HG02884 (cell line): ENCODE measurements around the gene CTSD.

Experiments used
- ATAC-seq: cut with Tn5 transposase; IDR thresholded peaks from one replicate; pipeline ENCODE4 v1.9.1; 2021; ENCODE audit warnings: mild to moderate bottlenecking, moderate library complexity; ENCODE audit not compliant: unreplicated experiment

Gene CTSD

GRCh38 chr11:1746511-1746931 is 17.2 kb downstream of the CTSD start:
- ATAC-seq: no peak

DNA sequence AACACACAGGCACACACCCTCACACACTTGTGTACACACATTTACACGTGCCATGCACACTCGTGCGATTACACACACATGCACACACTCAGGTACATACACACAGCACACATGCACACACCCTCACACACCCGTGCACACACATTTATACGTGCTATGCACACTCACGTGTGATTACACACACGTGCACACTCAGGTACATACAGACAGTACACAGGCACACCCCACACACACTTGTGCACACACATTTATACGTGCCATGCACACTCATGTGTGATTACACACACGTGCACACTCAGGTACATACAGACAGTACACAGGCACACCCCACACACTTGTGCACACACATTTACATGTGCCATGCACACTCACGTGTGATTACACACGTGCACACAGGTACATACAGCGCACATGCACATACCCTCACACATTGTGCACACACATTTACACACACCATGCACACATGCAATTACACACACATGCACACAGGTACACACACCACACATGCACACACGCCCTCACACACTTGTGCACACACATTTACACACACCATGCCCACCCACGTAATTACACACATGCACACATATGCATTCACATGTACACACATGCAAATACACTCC is 17.9 kb downstream of the CTSD start:
- no peak for ATAC-seq

GRCh38 chr11:1744891-1745700 is 18.6 kb downstream of the CTSD start:
- no peak for ATAC-seq

DNA sequence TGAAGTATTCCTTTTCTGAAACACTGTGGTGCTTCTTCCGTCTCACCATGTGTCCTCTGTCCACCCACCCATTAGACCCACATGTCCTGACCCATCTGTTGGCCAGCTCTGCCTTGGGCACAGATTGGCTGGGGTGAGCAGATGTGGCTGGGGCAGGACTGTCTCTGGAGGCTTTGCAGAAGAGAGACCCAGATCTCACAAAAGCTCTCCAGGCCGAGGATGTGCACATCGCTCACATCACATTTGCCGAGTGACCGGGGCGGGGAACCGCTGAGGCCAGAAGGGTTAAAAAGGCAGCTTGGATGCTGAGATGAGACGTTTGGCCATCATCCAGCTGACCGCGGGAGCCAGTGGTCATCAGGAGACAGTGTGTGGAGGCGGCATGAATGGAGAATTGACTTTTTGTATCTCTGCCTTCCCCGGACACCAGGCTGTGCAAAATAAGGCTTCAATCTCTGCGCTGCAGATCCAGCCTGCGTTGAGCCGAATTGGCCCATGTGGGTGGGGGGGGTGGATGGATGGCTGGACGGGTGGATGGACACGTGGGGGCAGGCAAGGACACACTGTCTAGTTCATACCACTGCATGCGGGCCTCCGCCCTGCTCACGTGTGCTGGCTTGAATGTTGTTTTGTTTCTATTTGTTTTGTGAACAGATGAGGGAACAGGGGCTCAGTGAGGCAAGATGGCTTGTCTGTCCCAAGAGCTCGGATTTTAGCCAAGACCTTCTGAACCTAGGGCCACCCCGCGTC is 19.4 kb downstream of the CTSD start:
- ATAC-seq: no peak

DNA sequence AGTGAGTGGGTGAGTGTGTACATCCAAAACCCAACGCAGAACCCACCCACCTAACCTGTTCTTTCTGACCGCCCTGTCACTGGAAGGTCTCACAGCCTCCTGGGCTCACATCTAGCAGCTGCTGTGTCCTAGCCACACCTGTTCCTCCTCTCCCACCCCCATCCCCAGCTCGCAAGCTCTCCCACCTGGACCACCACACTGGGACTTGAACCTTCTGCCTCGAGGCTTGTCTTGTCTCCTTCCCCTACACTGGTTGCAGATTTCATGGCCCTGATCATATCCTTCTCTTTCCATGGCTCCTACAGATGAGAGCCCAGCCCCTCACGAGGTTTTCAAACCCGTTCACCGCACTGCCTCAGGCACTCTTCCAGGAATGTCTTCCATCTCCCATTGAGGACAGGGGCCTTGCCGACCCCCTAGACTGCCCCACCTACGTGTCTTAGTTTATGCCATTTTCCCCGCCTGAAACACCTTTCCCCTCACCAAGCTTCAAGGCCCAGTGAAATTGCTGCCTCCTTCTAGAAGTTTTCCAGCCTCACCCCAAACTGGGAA is 20.1 kb downstream of the CTSD start:
- no peak for ATAC-seq

GRCh38 chr11:1742869-1743584 is 20.7 kb downstream of the CTSD start:
- no peak for ATAC-seq

- ATAC-seq: no peak
These were observed 21.4 kb downstream of the CTSD start for GRCh38 chr11:1742371-1742770.

GRCh38 chr11:1741741-1742140 is 22.0 kb downstream of the CTSD start:
- ATAC-seq: no peak

DNA sequence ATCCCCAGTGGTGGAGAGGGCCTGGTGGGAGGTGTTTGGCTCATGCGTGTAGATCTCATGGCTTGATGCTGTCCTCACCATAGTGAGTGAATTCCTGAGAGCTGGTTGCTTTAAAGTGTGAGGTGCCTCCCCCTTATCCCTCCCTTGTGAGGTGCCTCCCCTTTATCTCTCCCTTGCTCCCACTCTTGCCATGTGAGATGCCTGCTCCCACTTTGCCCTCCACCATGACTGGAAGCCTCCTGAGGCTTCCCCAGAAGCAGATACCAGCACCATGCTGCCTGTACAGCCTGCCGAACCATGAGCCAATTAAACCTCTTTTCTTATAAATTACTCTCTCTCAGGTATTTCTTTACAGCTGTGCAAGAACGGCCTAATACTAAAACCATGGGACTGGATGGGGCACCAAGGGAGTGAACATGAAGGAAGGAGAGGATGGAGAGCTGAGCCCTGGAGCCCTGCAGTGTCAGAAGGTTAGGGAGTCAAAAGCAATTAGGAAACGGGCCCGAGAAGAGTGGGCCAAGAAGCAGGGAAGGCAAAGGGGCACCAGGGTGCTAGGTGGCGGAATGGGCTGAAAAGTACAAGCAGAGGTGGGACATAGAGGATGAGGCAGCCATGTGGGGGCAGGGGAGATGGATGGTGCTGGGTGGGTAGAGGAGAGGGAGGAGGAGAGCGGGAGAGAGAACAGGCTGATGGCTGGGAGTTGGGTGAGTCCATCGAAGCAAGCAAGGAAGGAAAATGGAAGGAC is 22.8 kb downstream of the CTSD start:
- no peak for ATAC-seq

DNA sequence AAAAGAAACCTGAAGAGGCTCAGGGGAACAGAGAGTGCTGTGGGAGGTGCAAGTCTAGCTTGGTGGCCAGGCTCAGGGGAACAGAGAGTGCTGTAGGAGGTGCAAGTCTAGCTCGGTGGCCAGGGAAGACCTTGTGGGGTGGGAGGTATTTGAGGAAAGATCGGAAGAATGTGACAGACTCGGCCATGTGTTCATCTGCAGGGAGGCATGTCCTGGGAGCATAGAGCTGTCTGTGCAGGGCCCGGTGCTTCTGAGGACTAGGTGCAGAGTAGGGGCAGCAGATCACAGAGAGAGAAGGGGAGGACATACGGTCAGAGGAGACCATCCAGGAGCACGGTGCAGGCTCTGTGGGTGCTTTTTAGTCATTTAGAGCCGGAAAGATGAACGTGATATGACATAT is 24.2 kb downstream of the CTSD start:
- ATAC-seq: no peak

DNA sequence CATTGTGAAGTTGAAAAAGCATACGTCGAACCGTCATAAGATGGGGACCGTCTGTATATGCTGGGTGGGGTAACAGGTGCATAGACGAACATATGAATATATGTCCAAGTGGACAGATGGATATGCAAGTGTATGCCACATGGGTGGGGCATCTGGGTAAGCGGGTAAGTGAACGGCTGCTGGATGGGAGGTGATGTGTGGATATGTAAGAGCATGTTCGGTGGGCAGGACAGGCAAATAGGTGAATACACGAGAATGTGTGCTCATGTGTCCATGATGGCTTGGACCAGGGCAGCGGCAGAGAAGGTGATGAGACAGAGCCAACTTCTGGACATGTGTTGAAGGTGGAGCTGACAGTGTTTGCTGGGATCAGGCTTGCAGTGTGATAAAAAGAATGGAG is 25.3 kb downstream of the CTSD start:
- ATAC-seq: no peak

DNA sequence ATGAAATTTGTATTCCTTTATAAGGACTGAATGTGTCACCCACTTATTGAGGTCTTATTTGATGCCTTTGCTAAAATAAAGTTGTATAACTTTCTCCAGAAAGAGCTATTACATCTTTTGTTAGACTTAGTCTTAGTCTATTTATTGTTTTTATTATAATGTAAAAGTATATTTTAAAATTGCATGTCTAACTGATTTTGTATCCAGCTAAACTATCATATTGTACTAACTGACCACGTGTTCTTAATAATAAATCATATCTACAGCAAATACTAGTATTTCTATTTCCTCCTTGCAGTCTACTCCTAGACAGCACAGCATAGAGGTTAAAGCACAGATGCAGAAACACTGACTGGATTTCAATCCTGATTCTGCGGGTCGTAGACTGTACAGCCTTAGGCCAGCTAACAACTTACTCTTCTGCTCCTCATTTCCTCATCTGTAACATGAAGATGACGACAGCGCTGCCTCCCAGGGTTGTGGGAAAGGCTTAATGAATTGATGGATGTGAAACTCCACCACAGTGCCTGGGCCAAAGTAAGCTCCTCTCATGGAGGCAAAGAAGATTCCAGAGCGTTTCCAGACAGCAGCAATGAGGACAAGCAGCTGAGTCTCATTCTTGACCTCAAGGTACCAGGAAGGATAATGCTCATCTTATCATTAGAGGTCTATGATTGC is 26.5 kb downstream of the CTSD start:
- no peak for ATAC-seq

DNA sequence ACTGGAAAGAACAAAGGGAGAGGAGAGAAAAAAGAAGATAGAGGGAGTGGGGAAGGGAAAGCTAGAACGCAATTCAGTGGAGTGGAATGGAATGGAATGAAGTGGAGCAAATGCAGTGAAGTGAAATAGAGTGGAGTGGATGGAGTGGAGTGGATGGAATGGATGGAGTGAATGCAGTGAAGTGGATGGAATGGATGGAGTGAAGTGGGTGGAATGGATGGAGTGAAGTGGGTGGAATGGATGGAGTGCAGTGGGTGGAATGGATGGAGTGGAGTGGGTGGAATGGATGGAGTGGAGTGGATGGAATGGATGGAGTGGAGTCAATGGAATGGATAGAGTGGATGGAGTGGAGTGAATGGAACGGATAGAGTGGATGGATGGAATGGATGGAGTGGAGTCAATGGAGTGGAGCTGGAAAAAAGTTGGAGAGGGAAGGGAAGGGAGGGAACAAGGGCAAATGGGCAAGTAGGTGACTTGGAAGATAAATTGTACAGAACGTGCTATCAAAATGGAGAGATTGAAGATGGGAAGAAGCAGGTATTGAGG is 27.2 kb downstream of the CTSD start:
- ATAC-seq: no peak

GRCh38 chr11:1735271-1735670 is 28.5 kb downstream of the CTSD start:
- no peak for ATAC-seq

DNA sequence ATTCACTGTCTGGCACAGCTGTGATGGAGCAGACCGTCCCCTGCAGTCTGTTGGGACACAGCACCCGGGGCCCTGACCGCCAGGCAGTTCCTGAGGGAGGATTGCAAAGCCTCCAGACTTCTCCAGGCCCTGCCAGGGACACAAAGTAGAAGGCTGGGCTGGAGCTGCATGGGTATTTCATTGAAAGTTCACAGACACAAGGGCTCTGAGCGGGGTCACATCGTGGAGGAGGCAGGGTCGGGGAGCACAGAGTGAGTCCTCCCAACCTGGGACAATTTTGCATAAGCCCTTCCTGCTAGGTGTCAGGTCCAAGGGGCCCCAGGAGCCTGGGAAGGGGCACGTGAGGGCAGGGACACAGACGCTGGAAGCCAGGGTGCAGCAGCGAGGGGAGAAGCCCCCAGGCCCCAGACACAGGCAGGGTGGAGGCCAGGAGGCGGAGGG is 29.1 kb downstream of the CTSD start:
- no peak for ATAC-seq

DNA sequence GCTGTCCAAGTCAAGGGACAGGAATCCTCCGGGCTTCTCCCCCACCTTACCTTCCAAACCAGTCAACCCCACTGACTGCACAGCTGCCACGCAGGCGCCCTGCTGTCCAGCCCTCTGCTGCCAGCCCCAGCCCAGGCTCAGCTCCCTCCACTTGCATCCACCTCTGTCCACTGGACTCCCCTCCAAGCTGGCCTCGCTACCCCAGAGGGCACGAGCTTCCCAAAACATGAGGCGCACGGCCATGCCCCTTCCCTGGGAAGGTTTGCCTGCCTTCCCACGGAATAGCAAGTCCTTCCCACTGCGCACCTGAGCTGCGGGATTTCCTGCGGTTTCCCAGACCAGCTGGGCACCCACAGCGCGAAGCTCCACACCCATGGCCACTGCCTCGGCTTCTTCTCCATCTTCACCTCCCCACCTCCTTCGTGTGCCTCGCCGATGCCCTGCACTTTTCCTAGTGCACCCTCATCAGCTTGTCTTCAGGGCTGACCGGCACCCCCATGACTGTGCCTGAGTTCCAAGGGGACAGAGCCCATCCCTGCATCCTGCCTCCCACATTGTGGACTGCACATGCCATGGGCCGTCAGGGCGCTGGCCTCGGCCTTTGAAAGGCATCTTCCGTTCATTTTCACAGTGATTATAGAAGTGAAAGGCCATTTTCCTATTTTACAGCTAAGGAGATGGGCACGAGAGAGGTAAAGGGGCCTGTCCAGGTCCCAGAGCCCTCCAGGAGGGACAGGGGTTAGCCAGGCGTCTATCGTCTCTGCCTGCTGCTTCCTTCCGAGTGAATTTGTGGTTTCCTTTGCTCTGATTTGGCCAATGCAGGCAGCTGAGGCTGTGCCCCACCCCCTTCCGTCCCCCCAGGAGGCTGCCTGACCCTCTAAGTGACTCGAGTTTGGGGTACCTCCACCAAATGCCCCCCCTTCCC is 29.7 kb downstream of the CTSD start:
- no peak for ATAC-seq

- no peak for ATAC-seq
These were observed 30.6 kb downstream of the CTSD start for GRCh38 chr11:1733009-1733715.
